Small intestine (tissue), 4 donors: ENCODE measurements around the gene CHMP4A. TPM values are rescaled to one million over a fixed set of nuclear protein-coding genes. Genes with fewer than 3 reads are reported as not detected.

ENCODE experiments used
- polyA plus RNA-seq, 4 donors: library from polyadenylated mRNA; stranded (reverse) in 3 of 4; unstranded in 1 of 4; fragments of 200-250 nt in 3 of 4; fragments of 120-200 nt in 1 of 4; gene quantifications; one replicate each; pipeline versions ENCODE4 v1.2.1 to v1.2.3, GENCODE V29; 2013
- donor health status: healthy with polysubstance abuse.
- donor health status: Bipolar disorder and iron deficiency.
- donor health status: healthy.

Gene CHMP4A
- polyA plus RNA-seq, 4 donors, result 70.0 to 121 (median 94.9) TPM

Other genes with a start within 250 kb of the CHMP4A start
- gene DHRS4L2, start 224.6 kb downstream of the CHMP4A start, polyA plus RNA-seq, result 100 to 1,000 TPM in 3 of 4 donors, 10 to 100 TPM in 1; 34.8 to 162 (median 107) TPM
- 1 to 10 TPM in 2 of 4 donors, under 1 TPM in 2; 0.81 to 1.4 (median 1.1) TPM for gene CARMIL3, start 161.5 kb downstream of the CHMP4A start, polyA plus RNA-seq
- 10 to 100 TPM in 1 of 4 donors, 1 to 10 TPM in 2, under 1 TPM in 1; 0.03 to 10.7 (median 4.2) TPM for gene CPNE6, start 141.9 kb downstream of the CHMP4A start, polyA plus RNA-seq
- gene PCK2, start 119.2 kb downstream of the CHMP4A start, polyA plus RNA-seq, result 100 to 1,000 TPM; 197 to 870 (median 304) TPM
- gene DCAF11, start 98.7 kb downstream of the CHMP4A start, polyA plus RNA-seq, result 100 to 1,000 TPM in 2 of 4 donors, 10 to 100 TPM in 2; 72.1 to 122 (median 93.3) TPM
- gene NRL, start 98.5 kb downstream of the CHMP4A start, polyA plus RNA-seq, result 1 to 10 TPM; 1.5 to 4.0 (median 2.7) TPM
- 1 to 10 TPM; 2.4 to 5.8 (median 4.1) TPM for gene FITM1, start 82.8 kb downstream of the CHMP4A start, polyA plus RNA-seq
- 100 to 1,000 TPM; 307 to 576 (median 467) TPM for gene PSME1, start 77.3 kb downstream of the CHMP4A start, polyA plus RNA-seq
- 10 to 100 TPM; 27.2 to 74.7 (median 41.3) TPM for gene EMC9, start 71.9 kb downstream of the CHMP4A start, polyA plus RNA-seq
- 100 to 1,000 TPM; 175 to 997 (median 644) TPM for gene PSME2, start 66.9 kb downstream of the CHMP4A start, polyA plus RNA-seq
- gene RNF31, start 66.0 kb downstream of the CHMP4A start, polyA plus RNA-seq, result 10 to 100 TPM; 33.7 to 83.0 (median 48.9) TPM
- gene IRF9, start 52.2 kb downstream of the CHMP4A start, polyA plus RNA-seq, result 10 to 100 TPM; 36.9 to 90.9 (median 63.3) TPM
- gene REC8, start 41.4 kb downstream of the CHMP4A start, polyA plus RNA-seq, result 100 to 1,000 TPM in 1 of 4 donors, 10 to 100 TPM in 3; 23.0 to 135 (median 40.7) TPM
- gene IPO4, start 24.7 kb downstream of the CHMP4A start, polyA plus RNA-seq, result 10 to 100 TPM in 2 of 4 donors, 1 to 10 TPM in 2; 3.2 to 24.4 (median 12.5) TPM
- 10 to 100 TPM in 2 of 4 donors, 1 to 10 TPM in 2; 6.9 to 56.1 (median 23.9) TPM for gene TM9SF1, start 18.0 kb downstream of the CHMP4A start, polyA plus RNA-seq
- gene TSSK4, start 7.8 kb downstream of the CHMP4A start, polyA plus RNA-seq, result 1 to 10 TPM in 1 of 4 donors, under 1 TPM in 1, not detected in 2; 0.04 to 6.9 TPM
- gene MDP1, start 2.6 kb upstream of the CHMP4A start, polyA plus RNA-seq, result 10 to 100 TPM; 18.8 to 31.1 (median 21.4) TPM
- 100 to 1,000 TPM; 182 to 225 (median 205) TPM for gene NEDD8, start 18.9 kb upstream of the CHMP4A start, polyA plus RNA-seq
- 10 to 100 TPM; 57.4 to 94.1 (median 76.0) TPM for gene GMPR2, start 19.4 kb upstream of the CHMP4A start, polyA plus RNA-seq
- 10 to 100 TPM; 33.0 to 42.4 (median 35.8) TPM for gene TINF2, start 29.1 kb upstream of the CHMP4A start, polyA plus RNA-seq
- gene TGM1, start 49.7 kb upstream of the CHMP4A start, polyA plus RNA-seq, result 1 to 10 TPM; 1.5 to 3.4 (median 1.7) TPM
- gene RABGGTA, start 58.1 kb upstream of the CHMP4A start, polyA plus RNA-seq, result 10 to 100 TPM; 25.3 to 58.6 (median 36.0) TPM
- gene DHRS1, start 86.3 kb upstream of the CHMP4A start, polyA plus RNA-seq, result 10 to 100 TPM; 45.2 to 95.7 (median 66.5) TPM
- 10 to 100 TPM in 3 of 4 donors, 1 to 10 TPM in 1; 9.7 to 22.5 (median 16.0) TPM for gene NOP9, start 86.4 kb upstream of the CHMP4A start, polyA plus RNA-seq
- gene CIDEB, start 94.5 kb upstream of the CHMP4A start, polyA plus RNA-seq, result 100 to 1,000 TPM in 2 of 4 donors, 10 to 100 TPM in 2; 31.2 to 273 (median 139) TPM
- 1 to 10 TPM in 3 of 4 donors, under 1 TPM in 1; 0.89 to 4.7 (median 2.3) TPM for gene LTB4R2, start 96.7 kb upstream of the CHMP4A start, polyA plus RNA-seq
- 10 to 100 TPM in 2 of 4 donors, 1 to 10 TPM in 2; 5.1 to 37.0 (median 15.8) TPM for gene LTB4R, start 98.0 kb upstream of the CHMP4A start, polyA plus RNA-seq
- gene ADCY4, start 121.6 kb upstream of the CHMP4A start, polyA plus RNA-seq, result 10 to 100 TPM in 1 of 4 donors, 1 to 10 TPM in 3; 3.4 to 16.4 (median 6.1) TPM
- 10 to 100 TPM; 16.7 to 58.6 (median 33.6) TPM for gene RIPK3, start 126.5 kb upstream of the CHMP4A start, polyA plus RNA-seq
- 10 to 100 TPM; 11.2 to 45.1 (median 29.1) TPM for gene NFATC4, start 154.7 kb upstream of the CHMP4A start, polyA plus RNA-seq
- gene NYNRIN, start 185.5 kb upstream of the CHMP4A start, polyA plus RNA-seq, result 10 to 100 TPM in 1 of 4 donors, 1 to 10 TPM in 1, under 1 TPM in 2; 0.22 to 53.2 (median 3.9) TPM
- 1 to 10 TPM in 2 of 4 donors, under 1 TPM in 1, not detected in 1; 0.27 to 4.8 (median 1.9) TPM for gene CBLN3, start 216.2 kb upstream of the CHMP4A start, polyA plus RNA-seq
- 10 to 100 TPM; 21.3 to 75.6 (median 36.4) TPM for gene KHNYN, start 216.5 kb upstream of the CHMP4A start, polyA plus RNA-seq
- gene SDR39U1, start 229.3 kb upstream of the CHMP4A start, polyA plus RNA-seq, result 10 to 100 TPM; 41.4 to 52.6 (median 50.2) TPM